Activated naive CD4-positive, alpha-beta T cell treated with anti-CD3 and anti-CD28 coated beads, Interleukin-2, amount 10 ng/mL, durations not matched to agents 7 days and 5 days (primary cell): ENCODE data around the gene ZNHIT6.
A peak's percentile ranks its signal among the peaks of the same experiment; 100 is the strongest.

Source experiments
- CTCF ChIA-PET: fragments of 350-600 bp; sonication (Branson Sonifier 250); formaldehyde crosslinking; loops from one replicate; lab custom pipeline; 2021; ENCODE audit warnings: antibody characterized with exemption; lab: Charles Lee
- DNase-seq: peaks from one replicate; pipeline ENCODE4 v3.0.0-alpha.2; 2020
- H3K27ac Mint-ChIP-seq: one replicate; pipeline ENCODE4 v1.8.0; 2021; ENCODE audit warnings: mild to moderate bottlenecking, moderate library complexity, mixed read lengths
- H3K27me3 Mint-ChIP-seq: one replicate; pipeline ENCODE4 v1.8.0; 2021; ENCODE audit warnings: mild to moderate bottlenecking, mixed read lengths
- H3K36me3 Mint-ChIP-seq: one replicate; pipeline ENCODE4 v1.8.0; 2021; ENCODE audit warnings: mixed read lengths
- H3K4me1 Mint-ChIP-seq: one replicate; pipeline ENCODE4 v1.8.0; 2021; ENCODE audit warnings: mixed read lengths
- H3K4me3 Mint-ChIP-seq: one replicate; pipeline ENCODE4 v1.8.0; 2021; ENCODE audit warnings: mild to moderate bottlenecking, moderate library complexity, mixed read lengths
- H3K9me3 Mint-ChIP-seq: one replicate; pipeline ENCODE4 v1.8.0; 2021; ENCODE audit warnings: mixed read lengths

Gene ZNHIT6

DNA sequence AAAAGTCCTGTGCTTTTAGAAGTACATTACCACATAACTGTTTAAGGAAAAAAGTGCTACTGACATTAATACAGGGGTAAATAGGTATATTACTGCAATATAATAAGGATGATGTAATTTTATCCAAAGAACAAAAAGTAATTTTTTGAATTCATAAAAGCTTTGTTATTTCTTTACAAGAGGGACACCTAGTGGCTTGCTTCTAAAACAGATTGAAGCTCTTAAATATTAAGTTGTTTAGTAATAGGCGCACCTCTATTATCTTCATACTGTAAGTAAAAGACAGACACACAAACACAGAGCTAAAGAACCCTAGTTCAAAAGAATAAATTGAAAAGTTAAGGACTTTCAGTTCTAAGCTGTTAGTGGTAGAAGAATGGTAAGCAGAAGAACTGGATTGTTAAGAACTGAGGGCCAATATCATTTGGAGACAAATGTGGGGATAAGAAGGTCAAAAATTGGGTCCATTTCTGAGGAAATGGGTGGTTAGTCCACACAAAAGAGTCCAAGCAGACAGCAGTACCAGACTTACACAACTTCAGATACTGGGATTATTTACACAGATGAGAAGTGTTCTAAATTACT is 15.4 kb downstream of the ZNHIT6 start:
- Mint-ChIP-seq H3K9me3 (no peaks in the 10 kb centered on the region), H3K4me3 (no peak overlapping the region), H3K27me3 (no peaks in the 10 kb centered on the region), H3K36me3 (peaks cover 26% of the 10 kb centered on the region), H3K27ac (no peak overlapping the region), H3K4me1 (no peaks in the 10 kb centered on the region)
- CTCF ChIA-PET: interaction anchor here (0.5 to 1.9 kb wide), 17 partner anchors 9 to 748 kb away, joined by 3 to 7 read pairs (median 4); partner anchors contain the start of genes CCN1 and ZNHIT6
- DNase-seq: no peak

- Mint-ChIP-seq H3K27ac (no peak overlapping the region), H3K4me1 (no peaks in the 10 kb centered on the region), H3K9me3 (no peaks in the 10 kb centered on the region), H3K27me3 (no peaks in the 10 kb centered on the region), H3K4me3 (no peak overlapping the region), H3K36me3 (peaks cover 19% of the 10 kb centered on the region)
- CTCF ChIA-PET: no interaction called here
- DNase-seq: no peak
Observed at GRCh38 chr1:85689775-85690404, 18.3 kb downstream of the ZNHIT6 start.

- H3K9me3 Mint-ChIP-seq: no peaks in the 10 kb centered on the region
- CTCF ChIA-PET: interaction anchor here (0.6 kb wide), 1 partner anchor 197 kb away, joined by 4 read pairs; no protein-coding TSS in a partner anchor
- H3K27ac Mint-ChIP-seq: no peak overlapping the region
- no peak for DNase-seq
- no peak overlapping the region for H3K4me3 Mint-ChIP-seq
- H3K4me1 Mint-ChIP-seq: peaks cover 3% of the 10 kb centered on the region
- H3K36me3 Mint-ChIP-seq: peaks cover 11% of the 10 kb centered on the region
- no peaks in the 10 kb centered on the region for H3K27me3 Mint-ChIP-seq
Observed at GRCh38 chr1:85683292-85684025, 24.8 kb downstream of the ZNHIT6 start.

- H3K4me1 Mint-ChIP-seq: peaks cover 11% of the 10 kb centered on the region
- no peaks in the 10 kb centered on the region for H3K9me3 Mint-ChIP-seq
- H3K4me3 Mint-ChIP-seq: no peak overlapping the region
- CTCF ChIA-PET: interaction anchor here (0.9 to 1.0 kb wide), 2 partner anchors 12 to 27 kb away, joined by 3 to 4 read pairs; partner anchors contain the start of gene ZNHIT6
- peaks cover 19% of the 10 kb centered on the region for H3K36me3 Mint-ChIP-seq
- H3K27me3 Mint-ChIP-seq: no peaks in the 10 kb centered on the region
- H3K27ac Mint-ChIP-seq: no peak overlapping the region
- DNase-seq: no peak
Observed at GRCh38 chr1:85681087-85681486, 27.1 kb downstream of the ZNHIT6 start.

- Mint-ChIP-seq H3K4me3 (no peak overlapping the region), H3K27me3 (no peaks in the 10 kb centered on the region), H3K27ac (peak overlapping the region; percentile 52), H3K9me3 (no peaks in the 10 kb centered on the region), H3K4me1 (peaks cover 11% of the 10 kb centered on the region), H3K36me3 (peaks cover 27% of the 10 kb centered on the region)
- no peak for DNase-seq
- CTCF ChIA-PET: interaction anchor here (1.3 kb wide), 1 partner anchor 15 kb away, joined by 4 read pairs; no protein-coding TSS in a partner anchor
Observed at GRCh38 chr1:85678193-85678592, 30.0 kb downstream of the ZNHIT6 start.

DNA sequence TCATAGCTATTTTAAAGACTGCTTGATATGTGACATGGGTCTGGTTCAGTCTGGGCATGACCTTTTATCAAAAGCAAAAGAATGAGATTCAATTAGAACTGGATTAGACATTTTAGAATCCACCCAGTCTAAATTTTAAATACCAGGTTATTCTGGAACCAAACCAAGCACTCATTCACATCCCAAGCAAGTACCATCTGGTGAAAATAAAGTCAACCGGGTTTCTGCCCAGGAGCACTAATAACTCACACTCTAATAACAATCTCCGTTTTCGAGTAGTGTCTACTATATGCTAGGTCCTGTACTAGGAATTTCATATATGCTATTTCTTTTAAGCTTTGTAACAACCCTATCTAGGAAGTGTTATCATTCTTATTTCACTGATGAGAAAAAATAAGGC is 30.6 kb downstream of the ZNHIT6 start:
- H3K9me3 Mint-ChIP-seq: no peaks in the 10 kb centered on the region
- DNase-seq: no peak
- CTCF ChIA-PET: interaction anchor here (1.3 kb wide), 1 partner anchor 15 kb away, joined by 4 read pairs; no protein-coding TSS in a partner anchor
- peaks cover 27% of the 10 kb centered on the region for H3K36me3 Mint-ChIP-seq
- peaks cover 11% of the 10 kb centered on the region for H3K4me1 Mint-ChIP-seq
- no peak overlapping the region for H3K4me3 Mint-ChIP-seq
- H3K27ac Mint-ChIP-seq: peak overlapping the region; percentile 52
- H3K27me3 Mint-ChIP-seq: no peaks in the 10 kb centered on the region

DNA sequence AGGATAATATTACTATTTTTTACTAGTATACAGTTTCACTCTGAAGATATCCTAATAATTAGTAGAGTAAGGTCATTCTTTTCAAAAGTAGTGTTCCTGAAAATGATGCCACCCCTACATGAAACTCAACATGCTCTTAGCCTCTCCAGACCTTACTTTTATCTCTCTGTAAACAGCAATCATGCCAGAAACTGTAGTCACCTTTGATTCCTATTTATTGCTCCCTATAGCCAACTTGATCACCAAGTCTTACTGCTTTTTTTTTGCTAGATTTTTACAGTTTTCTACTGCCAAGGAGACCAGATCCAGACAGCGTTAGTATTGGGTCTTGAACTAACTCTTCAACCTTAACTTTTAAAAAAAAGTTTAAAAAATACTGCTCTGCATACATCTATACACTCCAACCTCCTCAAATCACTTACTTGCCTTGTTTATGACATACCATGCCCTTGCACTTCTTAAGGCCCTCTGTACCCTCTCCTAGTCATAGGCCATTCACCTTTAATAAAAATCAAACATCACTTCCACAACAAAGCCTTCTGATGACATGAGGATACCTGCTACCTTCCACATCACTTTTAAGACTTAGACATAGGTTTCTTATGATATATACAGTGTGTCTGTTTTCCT is 36.1 kb downstream of the ZNHIT6 start:
- Mint-ChIP-seq H3K9me3 (no peaks in the 10 kb centered on the region), H3K36me3 (peaks cover 31% of the 10 kb centered on the region), H3K27me3 (no peaks in the 10 kb centered on the region), H3K4me3 (no peak overlapping the region), H3K27ac (no peak overlapping the region), H3K4me1 (no peaks in the 10 kb centered on the region)
- CTCF ChIA-PET: no interaction called here
- DNase-seq: no peak

DNA sequence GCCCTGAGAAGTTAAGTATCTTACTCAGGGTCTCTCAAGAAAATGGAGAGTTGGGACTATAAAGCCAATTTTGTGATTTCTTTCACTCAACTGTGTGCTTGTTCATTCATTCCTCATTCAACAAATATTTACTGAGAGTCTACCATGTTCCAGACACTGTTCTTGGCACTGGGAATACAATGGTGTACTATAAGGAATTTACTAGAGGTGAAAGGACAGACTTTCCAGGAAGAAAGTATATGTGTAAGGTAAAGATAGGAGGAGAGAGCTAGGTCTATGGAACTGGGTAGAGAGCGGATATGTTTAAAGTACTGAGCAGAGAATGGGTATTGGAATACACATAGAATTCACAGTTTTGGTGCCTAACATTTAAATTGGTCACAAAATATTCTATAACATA is 42.3 kb downstream of the ZNHIT6 start:
- Mint-ChIP-seq H3K36me3 (peaks cover 16% of the 10 kb centered on the region), H3K27ac (no peak overlapping the region), H3K9me3 (no peaks in the 10 kb centered on the region), H3K27me3 (no peaks in the 10 kb centered on the region), H3K4me3 (no peak overlapping the region), H3K4me1 (no peaks in the 10 kb centered on the region)
- CTCF ChIA-PET: no interaction called here
- DNase-seq: no peak

GRCh38 chr1:85663382-85663781 is 44.9 kb downstream of the ZNHIT6 start:
- Mint-ChIP-seq H3K4me1 (no peaks in the 10 kb centered on the region), H3K4me3 (no peak overlapping the region), H3K27ac (no peak overlapping the region), H3K9me3 (no peaks in the 10 kb centered on the region), H3K27me3 (no peaks in the 10 kb centered on the region), H3K36me3 (peaks cover 5% of the 10 kb centered on the region)
- CTCF ChIA-PET: no interaction called here
- no peak for DNase-seq

GRCh38 chr1:85661767-85662166 is 46.5 kb downstream of the ZNHIT6 start:
- Mint-ChIP-seq H3K4me3 (no peak overlapping the region), H3K9me3 (no peaks in the 10 kb centered on the region), H3K4me1 (no peaks in the 10 kb centered on the region), H3K36me3 (peaks cover 6% of the 10 kb centered on the region), H3K27me3 (no peaks in the 10 kb centered on the region), H3K27ac (no peak overlapping the region)
- DNase-seq: no peak
- CTCF ChIA-PET: no interaction called here

GRCh38 chr1:85660541-85660940 is 47.7 kb downstream of the ZNHIT6 start:
- no peak overlapping the region for H3K27ac Mint-ChIP-seq
- H3K4me3 Mint-ChIP-seq: no peak overlapping the region
- no peak for DNase-seq
- H3K9me3 Mint-ChIP-seq: no peaks in the 10 kb centered on the region
- CTCF ChIA-PET: no interaction called here
- H3K27me3 Mint-ChIP-seq: no peaks in the 10 kb centered on the region
- H3K36me3 Mint-ChIP-seq: peaks cover 12% of the 10 kb centered on the region
- no peaks in the 10 kb centered on the region for H3K4me1 Mint-ChIP-seq

DNA sequence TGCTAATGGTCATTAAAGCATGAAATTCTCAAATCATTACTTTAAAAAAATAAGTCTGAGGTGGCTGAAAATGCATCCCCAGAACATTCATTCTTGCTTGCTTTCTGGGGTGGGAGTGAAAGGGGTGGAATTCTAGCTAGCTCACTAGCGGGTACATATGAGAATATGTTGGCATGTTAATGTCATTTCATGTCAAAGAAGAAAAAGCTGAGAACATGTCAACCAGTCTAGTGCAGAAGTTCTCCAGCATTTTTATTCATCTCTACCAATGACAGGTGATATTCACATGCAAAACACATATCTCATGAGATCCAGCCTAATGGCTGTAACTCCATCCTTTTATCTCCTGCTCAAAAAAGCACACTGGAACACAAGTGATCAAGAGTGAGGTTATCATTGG is 49.1 kb downstream of the ZNHIT6 start:
- no peak for DNase-seq
- Mint-ChIP-seq H3K4me3 (no peak overlapping the region), H3K4me1 (no peaks in the 10 kb centered on the region), H3K9me3 (no peaks in the 10 kb centered on the region), H3K36me3 (peaks cover 20% of the 10 kb centered on the region), H3K27ac (no peak overlapping the region), H3K27me3 (no peaks in the 10 kb centered on the region)
- CTCF ChIA-PET: no interaction called here

- CTCF ChIA-PET: no interaction called here
- peaks cover 38% of the 10 kb centered on the region for H3K36me3 Mint-ChIP-seq
- no peaks in the 10 kb centered on the region for H3K27me3 Mint-ChIP-seq
- no peaks in the 10 kb centered on the region for H3K4me1 Mint-ChIP-seq
- H3K9me3 Mint-ChIP-seq: no peaks in the 10 kb centered on the region
- no peak overlapping the region for H3K4me3 Mint-ChIP-seq
- H3K27ac Mint-ChIP-seq: no peak overlapping the region
- no peak for DNase-seq
Observed at GRCh38 chr1:85656948-85657347, 51.3 kb downstream of the ZNHIT6 start.

DNA sequence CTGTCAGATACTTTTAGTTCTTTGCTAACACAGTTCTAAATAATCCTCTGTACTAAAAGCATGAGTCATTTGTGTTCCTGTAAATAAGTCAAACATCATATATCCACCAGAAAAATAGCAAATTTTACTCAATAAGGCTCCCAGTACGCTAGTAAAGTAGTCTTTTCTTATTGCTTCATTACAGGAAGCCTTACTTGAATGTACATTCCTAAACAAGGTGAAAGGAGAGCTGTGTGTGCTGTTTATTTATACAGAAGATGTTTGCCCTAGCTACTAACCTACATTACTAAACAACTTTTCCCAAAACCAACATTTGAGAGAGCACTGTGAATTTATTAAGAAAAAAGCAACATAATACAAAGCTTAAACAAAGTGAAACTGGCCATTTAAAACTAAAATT is 52.0 kb downstream of the ZNHIT6 start:
- no peaks in the 10 kb centered on the region for H3K27me3 Mint-ChIP-seq
- H3K9me3 Mint-ChIP-seq: no peaks in the 10 kb centered on the region
- H3K4me3 Mint-ChIP-seq: no peak overlapping the region
- no peaks in the 10 kb centered on the region for H3K4me1 Mint-ChIP-seq
- DNase-seq: no peak
- CTCF ChIA-PET: interaction anchor here (0.7 kb wide), 1 partner anchor 36 kb away, joined by 3 read pairs; no protein-coding TSS in a partner anchor
- H3K36me3 Mint-ChIP-seq: peaks cover 38% of the 10 kb centered on the region
- no peak overlapping the region for H3K27ac Mint-ChIP-seq
